ENCODE data around the gene SPOCK1. TPM values are rescaled to one million over a fixed set of nuclear protein-coding genes. Genes with fewer than 3 reads are reported as not detected.
"Not testable (repeated sequence)": the region's sequence is repeated elsewhere in the genome, so short reads cannot be mapped to it uniquely, and the experiment has no call there.

SPOCK1 gene
- total and polyA plus RNA-seq, 2 donors (not counting 3 experiments of a cell fraction or from before 2014, with no cell fraction given) = 144 to 280 TPM

DNA sequence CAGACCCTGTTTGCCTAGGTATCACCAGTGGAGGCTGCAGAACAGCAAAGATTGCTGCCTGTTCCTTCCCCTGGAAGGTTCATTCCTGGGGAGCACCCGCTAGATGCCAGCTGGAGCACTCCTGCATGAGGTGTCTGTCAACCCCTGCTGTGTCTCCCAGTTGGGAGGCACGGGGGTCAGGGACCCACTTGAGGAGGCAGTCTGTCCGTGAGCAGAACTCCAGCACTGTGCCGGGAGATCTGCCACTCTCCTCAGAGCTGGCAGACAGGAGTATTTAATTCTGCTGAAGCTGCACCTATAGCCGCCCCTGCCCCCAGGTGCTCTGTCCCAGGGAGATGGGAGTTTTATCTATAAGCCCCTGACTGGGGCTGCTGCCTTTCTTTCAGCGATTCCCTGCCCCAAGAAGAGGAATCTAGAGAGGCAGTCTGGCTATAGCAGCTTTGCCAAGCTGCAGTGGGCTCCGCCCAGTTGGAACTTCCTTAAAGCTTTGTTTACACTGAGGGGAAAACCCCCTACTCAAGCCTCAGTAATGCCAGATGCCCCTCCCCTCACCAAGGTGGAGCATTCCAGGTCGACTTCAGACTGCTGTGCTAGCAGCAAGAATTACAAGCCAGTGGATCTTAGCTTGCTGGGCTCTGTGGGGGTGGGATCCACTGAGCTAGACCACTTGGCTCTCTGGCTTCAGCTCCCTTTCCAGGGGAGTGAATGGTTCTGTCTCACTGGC, 545.6 kb downstream of the SPOCK1 start:
- H4K20me1 ChIP-seq (replicated peaks; ENCODE audit: control insufficient read depth, extremely low read depth, insufficient read depth, low read length); H3K27ac ChIP-seq (ENCODE audit: insufficient read depth, low read depth, low read length); H3K79me2 ChIP-seq (ENCODE audit: control insufficient read depth, insufficient read depth, low read length); BruUV-seq (replicated peaks); dilution Hi-C loops (cut with MboI; ENCODE audit: extremely low pct_ligation_motif_present, low sequenced_read_pairs); DNase-seq (ENCODE audit: low read depth, low spot score); FAIRE-seq; H3K4me3 ChIP-seq (replicated peaks in 1 of 3; ENCODE audit: insufficient read depth in 1 of 3, low read depth in 1 of 3, low read length in 3 of 3); H3K9ac ChIP-seq (replicated peaks; ENCODE audit: extremely low read depth, insufficient read depth, low read length); H3K4me1 ChIP-seq (ENCODE audit: control insufficient read depth, extremely low read depth, insufficient read depth, low read length); H2AFZ ChIP-seq (ENCODE audit: low read depth, low read length); intact Hi-C loops (cut with micrococcal nuclease); POLR2A ChIA-PET; H3K9me3 ChIP-seq (replicated peaks; ENCODE audit: control insufficient read depth, insufficient read depth, low read length); H3K36me3 ChIP-seq (ENCODE audit: control insufficient read depth in 2 of 2, extremely low read depth in 1 of 2, insufficient read depth in 2 of 2, low read length in 2 of 2); CTCF ChIA-PET; H3K9me1 ChIP-seq (replicated peaks; ENCODE audit: control insufficient read depth, extremely low read depth, insufficient read depth, low read length); H3K4me2 ChIP-seq (ENCODE audit: insufficient read depth, low read length): not testable (repeated sequence)
- H3K27me3 ChIP-seq (ENCODE audit: control insufficient read depth in 2 of 2, insufficient read depth in 2 of 2, low read length in 2 of 2) = peaks cover 10 to 11% of the 10 kb centered on the region in 2 experiments

DNA sequence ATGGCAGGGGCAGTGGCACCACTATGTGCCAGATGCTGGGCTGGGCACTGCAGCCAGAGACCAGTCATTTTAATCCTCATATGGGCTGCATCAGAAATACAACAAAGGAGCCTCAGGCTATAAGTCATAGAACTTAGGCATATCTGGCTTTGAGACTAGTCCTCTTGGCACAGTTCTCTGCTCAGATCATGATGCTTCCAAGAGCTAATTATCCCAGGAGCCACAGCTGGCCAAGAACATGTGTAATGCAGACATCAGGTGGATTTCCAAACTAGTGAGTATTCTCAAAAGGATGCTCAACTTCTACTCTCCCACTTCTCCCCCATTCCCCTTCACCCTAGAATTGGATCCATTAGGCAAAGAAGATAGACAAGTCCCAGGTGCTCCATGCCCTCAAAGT, 571.6 kb downstream of the SPOCK1 start:
- no peaks in the 10 kb centered on the region for H3K9me1 ChIP-seq (replicated peaks; ENCODE audit: control insufficient read depth, extremely low read depth, insufficient read depth, low read length)
- intact Hi-C loops (cut with micrococcal nuclease) = no loop called here
- FAIRE-seq = no peak
- no peaks in the 10 kb centered on the region for H3K79me2 ChIP-seq (ENCODE audit: control insufficient read depth, insufficient read depth, low read length)
- H2AFZ ChIP-seq (ENCODE audit: low read depth, low read length) = no peak overlapping the region
- ChIA-PET CTCF (interaction anchor here (1.1 kb wide), 1 partner anchor 11 kb away, joined by 3 read pairs; no protein-coding TSS in a partner anchor), POLR2A (no interaction called here)
- H3K27me3 ChIP-seq (ENCODE audit: control insufficient read depth in 2 of 2, insufficient read depth in 2 of 2, low read length in 2 of 2) = peaks cover 0 to 3% of the 10 kb centered on the region in 2 experiments
- no peaks in the 10 kb centered on the region for H3K9me3 ChIP-seq (replicated peaks; ENCODE audit: control insufficient read depth, insufficient read depth, low read length)
- H3K4me1 ChIP-seq (ENCODE audit: control insufficient read depth, extremely low read depth, insufficient read depth, low read length) = no peaks in the 10 kb centered on the region
- no peak overlapping the region for H3K4me2 ChIP-seq (ENCODE audit: insufficient read depth, low read length)
- H3K36me3 ChIP-seq (ENCODE audit: control insufficient read depth in 2 of 2, extremely low read depth in 1 of 2, insufficient read depth in 2 of 2, low read length in 2 of 2) = no peaks in the 10 kb centered on the region
- no peak for DNase-seq (ENCODE audit: low read depth, low spot score)
- no peak overlapping the region for H3K4me3 ChIP-seq (replicated peaks in 1 of 3; ENCODE audit: insufficient read depth in 1 of 3, low read depth in 1 of 3, low read length in 3 of 3)
- no peak overlapping the region for H3K27ac ChIP-seq (ENCODE audit: insufficient read depth, low read depth, low read length)
- TF ChIP-seq EZH2 (IDR thresholded peaks at IDR 0.05; ENCODE audit: borderline replicate concordance, low read depth, low read length, severe bottlenecking) = no peak
- no peak for TF ChIP-seq JUN (IDR thresholded peaks at IDR 0.05; ENCODE audit: borderline replicate concordance, insufficient read depth, insufficient read length, low read depth)
- TF ChIP-seq, protein P1, sequence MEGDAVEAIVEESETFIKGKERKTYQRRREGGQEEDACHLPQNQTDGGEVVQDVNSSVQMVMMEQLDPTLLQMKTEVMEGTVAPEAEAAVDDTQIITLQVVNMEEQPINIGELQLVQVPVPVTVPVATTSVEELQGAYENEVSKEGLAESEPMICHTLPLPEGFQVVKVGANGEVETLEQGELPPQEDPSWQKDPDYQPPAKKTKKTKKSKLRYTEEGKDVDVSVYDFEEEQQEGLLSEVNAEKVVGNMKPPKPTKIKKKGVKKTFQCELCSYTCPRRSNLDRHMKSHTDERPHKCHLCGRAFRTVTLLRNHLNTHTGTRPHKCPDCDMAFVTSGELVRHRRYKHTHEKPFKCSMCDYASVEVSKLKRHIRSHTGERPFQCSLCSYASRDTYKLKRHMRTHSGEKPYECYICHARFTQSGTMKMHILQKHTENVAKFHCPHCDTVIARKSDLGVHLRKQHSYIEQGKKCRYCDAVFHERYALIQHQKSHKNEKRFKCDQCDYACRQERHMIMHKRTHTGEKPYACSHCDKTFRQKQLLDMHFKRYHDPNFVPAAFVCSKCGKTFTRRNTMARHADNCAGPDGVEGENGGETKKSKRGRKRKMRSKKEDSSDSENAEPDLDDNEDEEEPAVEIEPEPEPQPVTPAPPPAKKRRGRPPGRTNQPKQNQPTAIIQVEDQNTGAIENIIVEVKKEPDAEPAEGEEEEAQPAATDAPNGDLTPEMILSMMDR (IDR thresholded peaks at IDR 0.05; ENCODE audit: extremely low read depth in 1 of 2, insufficient read depth in 1 of 2, low read depth in 1 of 2, low read length in 2 of 2) = no peak
- no peak for TF ChIP-seq MYC (IDR thresholded peaks at IDR 0.05; ENCODE audit: low read depth, low read length)
- no peak for TF ChIP-seq GATA2 (IDR thresholded peaks at IDR 0.05; ENCODE audit: insufficient read depth, insufficient read length, low read depth, low read length)
- dilution Hi-C loops (cut with MboI; ENCODE audit: extremely low pct_ligation_motif_present, low sequenced_read_pairs) = no loop called here
- BruUV-seq (replicated peaks) = no TSS peak
- no peak overlapping the region for H3K9ac ChIP-seq (replicated peaks; ENCODE audit: extremely low read depth, insufficient read depth, low read length)
- no peaks in the 10 kb centered on the region for H4K20me1 ChIP-seq (replicated peaks; ENCODE audit: control insufficient read depth, extremely low read depth, insufficient read depth, low read length)

Measured in endothelial cell of umbilical vein (primary cell).